CMK (cell line): ENCODE measurements around the gene HOXB7.
A peak's percentile ranks its signal among the peaks of the same experiment; 100 is the strongest.

Experiments
- DNase-seq: peaks from one replicate; pipeline ENCODE4 v3.0.0-alpha.2; 2010; ENCODE audit warnings: low read depth

Gene HOXB7

DNA sequence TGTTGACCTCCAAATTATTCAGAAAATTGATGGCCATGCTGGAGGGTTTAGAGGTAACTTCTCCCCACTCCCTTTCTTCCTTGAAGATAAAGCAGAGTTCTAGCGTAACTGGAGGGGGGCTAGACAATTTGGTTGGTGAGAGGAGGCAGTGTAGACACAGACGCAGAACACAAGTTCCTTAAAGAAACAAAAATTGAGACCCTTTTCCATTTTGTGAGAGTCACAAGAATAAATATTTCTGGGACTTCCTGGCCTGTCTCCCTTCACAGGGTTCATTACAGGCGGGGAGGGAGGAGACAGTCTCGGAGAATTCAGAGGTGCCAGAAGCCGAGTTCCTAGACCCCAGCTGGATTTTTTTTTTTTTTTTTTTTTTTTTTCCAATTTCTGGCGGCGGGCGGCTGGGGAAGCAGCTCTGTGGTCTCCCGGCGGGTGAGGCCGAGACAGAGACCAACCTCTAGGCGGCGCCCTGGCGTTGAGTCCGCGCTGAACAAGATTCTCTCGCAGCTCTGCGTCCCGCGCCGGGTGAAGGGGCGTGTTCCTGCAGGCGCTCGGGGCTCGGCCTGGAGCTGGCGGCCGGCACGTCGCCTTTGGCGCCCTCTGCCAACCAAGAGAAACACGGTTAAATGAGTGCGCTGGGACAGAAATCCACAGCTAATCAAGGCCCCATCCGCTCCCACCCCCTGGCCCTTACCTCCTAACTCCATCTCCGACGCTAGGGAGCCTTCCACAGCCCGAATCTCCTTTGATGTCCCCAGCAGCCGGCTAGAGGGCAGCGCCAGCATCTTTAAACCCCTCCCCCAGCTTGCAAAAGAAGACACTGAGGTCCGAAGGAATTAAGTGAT lies 25.6 kb upstream of the HOXB7 start:
- peak; percentile 79 for DNase-seq

DNA sequence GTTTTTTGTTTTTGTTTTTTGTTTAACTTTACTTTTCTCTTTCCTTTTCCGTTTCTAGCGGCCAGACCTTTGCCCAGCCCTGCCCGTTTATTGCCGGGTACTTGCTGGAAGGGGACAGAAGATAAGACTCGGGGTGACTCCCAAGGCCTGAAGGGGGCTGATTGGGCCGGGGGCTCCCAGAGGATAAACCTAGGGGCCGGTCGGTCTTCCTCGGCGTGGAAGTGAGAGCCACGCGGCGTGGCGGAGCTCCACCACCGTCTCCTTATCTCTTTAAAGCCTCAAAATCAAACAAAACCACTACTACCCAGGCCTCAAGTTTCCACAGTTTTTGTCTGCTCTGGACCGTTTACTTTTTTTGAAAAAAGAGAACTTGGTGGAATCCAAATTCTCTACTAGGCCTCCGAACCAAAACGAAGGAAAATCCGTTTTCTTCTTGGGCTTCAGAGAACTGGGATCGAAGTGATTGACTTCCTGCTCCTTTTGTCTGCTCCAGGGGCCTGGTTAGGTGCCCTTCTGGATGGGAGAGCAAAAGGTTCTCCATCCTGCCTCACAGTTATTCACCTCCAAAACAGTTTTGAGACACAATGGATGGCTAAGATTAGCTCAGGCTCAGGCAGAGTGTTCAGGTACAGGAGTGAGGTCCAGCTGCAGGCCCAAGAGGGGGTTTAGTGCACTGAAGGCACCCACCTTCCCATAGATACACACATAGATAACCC lies 23.8 kb upstream of the HOXB7 start:
- DNase-seq, result no peak

GRCh38 chr17:48633266-48633677 lies 22.5 kb upstream of the HOXB7 start:
- DNase-seq, result no peak

DNA sequence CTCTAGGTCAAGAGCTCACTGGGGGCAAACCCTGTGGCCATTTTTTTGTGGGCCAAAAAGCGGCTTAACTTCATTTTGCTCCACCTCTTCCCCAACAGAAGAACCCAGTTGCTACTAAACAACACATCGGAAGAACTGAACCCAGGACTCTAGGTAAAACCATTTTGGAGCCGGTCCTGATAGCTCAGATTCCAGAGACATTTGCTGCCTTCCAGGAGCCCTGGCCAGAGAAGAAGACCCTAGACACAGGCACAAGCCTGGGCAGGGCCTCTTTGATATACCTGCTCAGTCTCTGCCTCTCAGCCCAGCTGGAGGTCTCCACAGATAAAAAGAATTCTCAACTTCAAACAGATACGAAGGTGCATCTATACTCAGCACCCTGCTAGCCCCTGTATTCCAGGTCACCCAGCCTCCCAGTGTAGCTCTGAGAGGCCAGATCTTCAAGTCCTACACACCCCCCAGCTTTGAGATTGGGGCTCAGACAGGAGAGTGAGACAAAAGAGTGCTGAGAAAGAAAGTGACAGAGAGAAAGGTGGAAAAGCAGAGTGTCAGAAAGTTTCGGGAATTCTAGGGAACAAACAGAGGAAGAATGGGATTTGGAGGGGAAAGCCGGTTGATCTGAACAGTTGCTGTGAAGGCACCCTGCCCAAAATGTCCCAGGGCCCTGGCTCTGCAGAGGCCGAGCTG lies 21.9 kb upstream of the HOXB7 start:
- DNase-seq, result no peak

DNA sequence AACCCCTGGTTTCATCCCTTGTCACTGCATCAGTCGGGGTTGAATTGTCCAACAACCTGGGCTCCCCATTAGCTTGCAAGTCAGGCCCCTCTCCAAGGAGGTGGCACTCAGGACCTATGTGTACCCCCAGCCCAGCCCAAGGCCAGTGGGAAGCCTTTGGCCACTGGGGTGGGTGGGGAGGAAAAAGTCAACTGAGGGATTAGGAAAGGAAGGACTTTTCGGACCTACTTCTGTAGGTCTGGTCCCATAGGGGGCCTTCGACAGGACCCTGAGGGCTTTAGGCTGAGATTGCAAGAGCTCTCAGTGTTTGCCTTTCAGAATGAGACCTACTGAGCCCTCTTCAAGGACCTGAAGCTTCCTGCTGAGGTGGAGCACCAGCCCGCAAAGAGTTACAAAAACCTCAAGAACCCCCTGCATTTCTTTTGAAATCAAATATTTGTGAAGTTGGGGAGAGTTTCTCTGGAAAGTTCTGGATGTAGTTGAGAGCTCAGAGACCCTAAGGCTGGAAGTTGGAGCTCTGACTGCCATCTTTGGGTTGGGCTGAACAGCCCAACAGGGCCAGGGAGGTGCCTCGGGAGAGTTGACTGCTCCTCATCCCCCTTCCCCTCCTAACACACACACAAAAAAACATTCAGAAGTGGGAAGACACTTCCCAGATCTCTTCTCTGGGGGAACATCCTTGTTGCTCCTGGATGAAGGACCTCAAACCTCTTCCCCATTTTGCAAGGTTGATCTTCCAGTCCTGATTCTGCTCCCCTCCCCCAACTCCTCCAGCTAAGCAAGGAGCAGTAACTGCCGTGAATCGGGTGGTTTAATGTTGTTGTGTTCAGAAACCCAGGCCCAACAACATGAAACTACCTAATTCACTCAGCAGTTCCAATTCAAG lies 21.1 kb upstream of the HOXB7 start:
- no peak for DNase-seq

- no peak for DNase-seq
Observed at GRCh38 chr17:48630925-48631692, 20.3 kb upstream of the HOXB7 start.

DNA sequence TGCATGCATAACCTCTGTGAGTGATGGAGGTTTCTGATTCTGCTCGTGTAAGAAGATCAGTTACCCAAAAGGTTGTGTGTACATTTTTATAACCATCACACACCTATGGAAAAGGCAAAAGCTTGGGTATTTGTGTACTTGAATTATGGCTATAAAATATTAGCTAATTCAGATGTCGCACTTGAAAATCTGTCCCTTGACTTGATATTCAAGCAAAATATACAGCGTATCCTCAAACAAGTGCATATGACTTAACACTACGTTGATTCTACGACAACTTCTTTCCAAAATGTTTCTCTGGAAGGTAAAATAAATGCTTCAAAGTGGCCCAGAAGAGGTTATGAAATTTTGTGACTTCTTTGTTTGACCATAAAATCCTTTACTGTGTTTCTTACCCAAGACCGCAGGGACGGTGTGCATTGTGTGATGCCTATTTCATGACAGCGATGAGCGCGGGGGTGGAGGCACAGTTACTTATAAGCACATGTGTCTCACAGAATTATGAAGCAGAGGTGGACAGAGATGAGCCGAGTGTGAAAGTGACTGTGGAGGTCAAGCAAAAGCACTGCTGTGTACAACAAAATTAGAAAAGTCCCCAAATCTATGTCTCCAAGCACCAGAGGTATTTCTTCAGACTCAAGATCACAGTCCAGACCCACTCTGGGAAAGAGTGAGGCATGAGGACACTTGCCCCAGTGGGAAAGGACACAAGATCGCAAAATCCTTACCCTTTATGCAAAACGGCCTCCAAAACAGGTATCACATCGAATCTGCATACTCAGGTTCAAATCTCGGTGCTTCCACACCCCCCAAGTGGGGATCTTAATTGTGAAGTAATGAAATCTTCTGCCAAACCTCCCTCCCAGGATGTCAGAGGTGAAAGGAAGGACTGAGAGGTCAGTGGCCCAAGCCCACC lies 19.4 kb upstream of the HOXB7 start:
- no peak for DNase-seq

DNA sequence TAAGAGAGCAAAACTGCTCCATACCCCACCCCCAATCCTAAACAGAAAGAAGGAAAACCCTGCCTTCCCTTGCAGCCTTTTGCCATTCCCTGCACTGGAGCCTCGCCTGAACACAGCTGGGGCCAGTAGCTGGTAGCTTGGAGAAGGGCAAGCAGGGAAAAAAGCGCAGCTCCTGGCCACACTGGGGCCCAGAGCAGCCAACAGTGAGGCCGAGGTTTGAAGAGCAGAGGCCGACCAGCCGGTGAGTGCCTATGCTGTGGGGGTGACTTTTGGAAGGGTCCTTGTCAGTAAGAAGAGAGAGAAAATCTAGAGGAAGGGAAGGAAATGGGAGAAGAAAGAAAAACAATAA lies 18.6 kb upstream of the HOXB7 start:
- no peak for DNase-seq

DNA sequence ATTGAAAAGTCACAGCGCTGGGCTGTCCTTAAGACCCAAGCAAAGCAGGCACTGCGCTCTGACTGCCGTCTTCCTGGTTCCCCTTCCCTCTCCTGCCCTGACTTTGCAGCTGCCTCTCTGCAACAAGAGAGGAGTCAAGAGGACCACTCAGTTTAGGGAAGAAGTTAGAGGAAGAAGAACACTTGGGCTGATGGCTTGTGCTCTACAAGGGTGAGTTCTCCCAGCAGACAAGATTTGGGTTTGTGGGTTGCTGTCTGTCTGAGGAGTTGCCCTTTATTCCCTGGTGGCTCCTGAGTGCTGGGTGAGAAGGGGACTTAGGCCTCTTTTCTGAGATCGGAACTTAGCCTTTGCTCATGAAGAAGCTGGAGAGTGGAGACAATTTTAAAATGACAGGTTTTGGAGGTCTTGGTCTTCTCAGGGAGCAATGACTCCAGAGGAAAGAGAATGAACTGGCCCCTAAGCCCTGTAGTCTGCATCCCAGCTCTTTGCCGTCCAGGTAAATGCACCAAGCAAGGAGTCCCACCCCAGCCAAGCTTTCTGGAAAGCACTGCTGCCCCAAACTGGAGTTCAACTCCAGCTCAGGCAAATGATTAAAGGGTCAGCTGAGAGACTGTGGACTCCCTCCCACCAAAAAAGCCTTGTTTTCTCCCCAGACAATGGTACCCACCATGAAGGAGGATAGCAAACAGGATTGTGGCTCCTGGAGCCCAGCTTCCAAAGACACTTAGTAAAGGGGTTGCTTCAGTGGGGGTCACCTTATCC lies 18.0 kb upstream of the HOXB7 start:
- no peak for DNase-seq

DNA sequence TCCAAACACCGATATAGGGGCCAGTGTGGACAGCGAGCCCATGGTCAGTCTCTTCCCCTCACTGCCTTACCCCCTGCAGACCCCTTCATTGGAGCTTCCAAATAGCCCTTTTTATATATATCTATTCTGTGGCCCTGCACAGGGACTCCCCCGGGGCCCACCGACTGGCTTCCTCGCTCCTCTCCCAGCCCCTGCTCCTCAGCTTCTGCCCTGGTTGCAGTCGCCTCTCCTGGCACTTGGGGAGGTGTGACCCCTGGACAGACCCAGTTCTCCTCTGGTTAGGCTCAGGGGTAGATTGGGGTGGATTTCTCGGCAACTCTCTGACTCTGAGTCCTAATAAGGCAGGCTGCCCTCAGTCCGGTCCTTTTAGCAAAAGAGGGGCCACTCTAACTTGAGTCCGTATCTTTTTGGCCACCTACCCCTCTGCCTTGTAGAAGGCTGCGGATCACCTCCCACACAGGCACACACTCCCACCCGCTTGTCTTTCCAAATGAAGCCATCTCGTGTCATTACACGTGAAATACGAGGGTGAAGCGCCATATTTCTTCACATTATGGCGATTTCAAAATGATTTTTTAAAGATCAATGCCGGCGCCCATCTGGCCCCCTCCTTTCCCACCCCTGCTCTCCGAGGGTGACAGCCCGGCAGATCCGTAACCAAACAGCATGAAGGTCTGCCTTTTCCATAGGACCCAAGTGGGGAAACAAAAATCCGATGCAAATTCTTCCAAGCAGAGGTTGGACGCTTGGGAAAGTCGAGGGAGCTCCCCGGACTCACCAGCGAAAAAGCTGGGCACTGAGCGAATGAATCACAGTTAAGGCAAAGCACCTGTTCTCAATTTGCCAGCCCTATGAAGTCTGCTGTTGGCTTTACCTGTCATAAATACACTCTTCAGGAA lies 17.1 kb upstream of the HOXB7 start:
- DNase-seq, result no peak

DNA sequence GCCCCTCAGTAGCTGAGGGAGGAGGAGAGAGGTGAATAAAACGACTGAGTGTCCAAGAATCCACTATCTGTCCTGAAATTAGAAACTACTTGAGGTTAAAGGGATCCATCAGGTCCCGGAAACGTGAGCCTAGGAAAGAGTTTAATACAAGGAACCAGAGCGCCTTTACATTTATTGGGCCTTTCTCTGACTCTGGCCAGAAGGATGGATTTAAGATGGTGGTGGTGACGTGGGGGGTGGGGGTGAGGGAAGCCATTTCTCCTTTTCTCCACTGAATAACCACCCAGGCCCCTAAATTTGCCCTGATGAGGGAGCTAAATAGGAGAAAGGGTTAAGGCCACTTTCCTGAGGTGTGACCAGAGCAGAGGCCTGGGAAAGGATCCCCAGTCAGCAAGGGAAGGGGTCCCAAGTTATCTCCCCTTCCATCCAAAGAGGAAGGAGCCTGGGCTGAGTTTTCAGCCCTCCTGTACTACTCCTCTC lies 16.3 kb upstream of the HOXB7 start:
- DNase-seq, result no peak

DNA sequence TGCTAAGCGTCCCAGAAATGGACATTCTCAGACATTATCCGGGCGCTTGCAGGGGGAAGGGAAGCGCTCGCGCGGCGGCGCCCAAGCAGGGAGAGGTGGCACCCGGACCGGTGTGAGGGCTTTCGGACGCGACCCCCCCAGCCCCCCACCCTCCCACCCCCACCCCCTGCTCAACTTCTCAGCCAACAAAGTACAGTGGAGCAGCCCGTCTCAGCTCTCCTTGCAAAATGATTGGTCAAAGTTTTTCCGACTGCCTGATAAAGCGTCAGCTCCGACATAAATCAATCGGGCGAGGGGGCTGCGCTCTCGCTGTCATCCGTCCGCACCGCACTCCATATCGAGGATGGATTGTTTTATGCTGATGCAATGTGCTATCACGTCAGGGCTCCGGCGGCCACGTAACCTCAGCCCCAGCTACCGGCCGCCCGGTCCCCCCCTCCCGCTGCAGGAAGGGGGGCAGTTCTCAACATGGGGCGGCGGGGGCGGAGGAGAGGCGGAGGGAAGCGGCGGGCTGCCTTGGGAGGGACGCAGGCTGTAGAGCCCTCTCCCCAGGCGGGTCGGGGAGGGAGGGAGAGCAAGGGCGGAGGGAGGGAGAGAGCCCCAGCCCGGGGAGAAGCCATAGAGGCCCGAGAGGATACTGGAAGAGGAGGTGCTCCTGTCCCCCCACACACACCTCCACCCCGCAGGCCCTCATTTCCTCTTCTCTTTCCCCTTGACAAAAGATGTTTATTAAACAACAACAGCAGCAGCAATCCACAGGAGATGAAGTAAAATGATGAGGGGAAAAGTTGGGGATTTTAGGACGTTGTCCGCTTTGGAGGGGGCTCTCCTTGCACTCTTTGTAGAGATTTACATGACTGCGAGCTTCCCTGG lies 15.7 kb upstream of the HOXB7 start, which contains the start of gene HOXB9:
Gene HOXB9, minus strand, starts transcription at position 114 of the 873 bp plus-strand sequence. Its CDS starts 89 bp downstream, at position 25.
- DNase-seq, result no peak

- DNase-seq, result no peak
Observed at GRCh38 chr17:48625495-48626244, 14.9 kb upstream of the HOXB7 start.

GRCh38 chr17:48624544-48625494 lies 14.0 kb upstream of the HOXB7 start:
- DNase-seq, result no peak

DNA sequence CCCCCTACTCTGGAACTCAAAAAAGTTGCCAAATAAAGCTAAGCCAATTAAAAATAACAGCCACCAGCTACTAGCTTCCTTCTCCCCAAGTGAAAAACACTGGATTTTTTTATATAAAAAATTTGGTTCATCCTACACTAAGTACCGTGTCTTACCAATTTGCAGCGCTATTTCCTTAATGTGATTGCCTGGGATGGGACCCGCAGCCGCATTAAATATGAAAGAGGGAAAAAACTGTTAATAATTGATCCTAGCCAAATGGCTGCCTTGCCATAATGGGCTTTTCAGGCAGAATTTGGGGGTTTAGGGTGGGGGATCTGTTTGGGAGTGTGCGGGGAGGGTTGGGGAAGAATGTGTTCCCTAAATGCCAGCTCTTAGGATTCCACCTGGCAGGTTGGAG lies 13.3 kb upstream of the HOXB7 start:
- no peak for DNase-seq
